ENCODE measurements around the gene LPAR3. TPM values are rescaled to one million over a fixed set of nuclear protein-coding genes. Genes with fewer than 3 reads are reported as not detected.

LPAR3 gene
- total RNA-seq, 4 donors from 2014 or later = 3.5 to 10.9 (median 4.1) TPM; not detected in 1

- in situ Hi-C loops (cut with MboI; ENCODE audit: low pct_ligation_motif_present in 1 of 4, low pct_unique_long_range_greater_than_20kb in 1 of 4, low sequenced_read_pairs in 3 of 4) = no loop called here
- peak; percentile 26 for DNase-seq
Observed at GRCh38 chr1:84888753-84889152, 4.3 kb downstream of the LPAR3 start.

GRCh38 chr1:84887261-84887934 is 5.6 kb downstream of the LPAR3 start:
- no peak overlapping the region for H3K4me3 ChIP-seq
- WGBS, 2 donors (ENCODE audit: low coverage in 1 of 2) = 89% methylated on average over 4 of the region's 4 CpGs
- H3K27ac ChIP-seq = no peak overlapping the region
- intact Hi-C loops (cut with DNase I; ENCODE audit: low total_unique reads) (no loop called here), in situ Hi-C loops (cut with MboI; ENCODE audit: low pct_ligation_motif_present in 1 of 4, low pct_unique_long_range_greater_than_20kb in 1 of 4, low sequenced_read_pairs in 3 of 4) (no loop called here)
- TF ChIP-seq POLR2A (IDR thresholded peaks at IDR 0.05) (no peak), EP300 (IDR thresholded peaks at IDR 0.05; ENCODE audit: low read depth) (no peak), CTCF (IDR thresholded peaks at IDR 0.05) (no peak), POLR2AphosphoS5 (IDR thresholded peaks at IDR 0.05) (no peak)
- DNase-seq = no peak
- peaks cover 10% of the 10 kb centered on the region for H3K27me3 ChIP-seq
- H3K4me1 ChIP-seq = peaks cover 0 to 2% (median under 1%) of the 10 kb centered on the region in 4 donors
- no peaks in the 10 kb centered on the region for H3K36me3 ChIP-seq
- no peaks in the 10 kb centered on the region for H3K9me3 ChIP-seq

More at GRCh38 chr1:84888753-84889152, 4.3 kb downstream of the LPAR3 start:
- peaks cover 0 to 11% (median 10%) of the 10 kb centered on the region in 4 donors for H3K4me1 ChIP-seq
- intact Hi-C loops (cut with DNase I; ENCODE audit: low total_unique reads) = no loop called here
- H3K4me3 ChIP-seq = no peak overlapping the region
- TF ChIP-seq POLR2A (IDR thresholded peaks at IDR 0.05) = no peak
- TF ChIP-seq EP300 (IDR thresholded peaks at IDR 0.05; ENCODE audit: low read depth) = no peak
- TF ChIP-seq CTCF (IDR thresholded peaks at IDR 0.05) = no peak
- no peak for TF ChIP-seq POLR2AphosphoS5 (IDR thresholded peaks at IDR 0.05)
- H3K27me3 ChIP-seq = peaks cover 24% of the 10 kb centered on the region
- H3K36me3 ChIP-seq = no peaks in the 10 kb centered on the region
- H3K9me3 ChIP-seq = no peaks in the 10 kb centered on the region
- no peak overlapping the region for H3K27ac ChIP-seq

- no peak overlapping the region for H3K27ac ChIP-seq
- no peak overlapping the region for H3K4me3 ChIP-seq
- intact Hi-C loops (cut with DNase I; ENCODE audit: low total_unique reads) = no loop called here
- H3K9me3 ChIP-seq = no peaks in the 10 kb centered on the region
- H3K4me1 ChIP-seq = no peaks in the 10 kb centered on the region
- H3K27me3 ChIP-seq = no peaks in the 10 kb centered on the region
- in situ Hi-C loops (cut with MboI; ENCODE audit: low pct_ligation_motif_present in 1 of 4, low pct_unique_long_range_greater_than_20kb in 1 of 4, low sequenced_read_pairs in 3 of 4) = no loop called here
- H3K36me3 ChIP-seq = no peaks in the 10 kb centered on the region
- no peak for TF ChIP-seq EP300 (IDR thresholded peaks at IDR 0.05; ENCODE audit: low read depth)
- TF ChIP-seq POLR2AphosphoS5 (IDR thresholded peaks at IDR 0.05) = no peak
- DNase-seq = no peak
- WGBS, 2 donors (ENCODE audit: low coverage in 1 of 2) = 63 to 80% methylated on average over 1 to 2 of the region's 2 CpGs
Observed at GRCh38 chr1:84885469-84885868, 7.5 kb downstream of the LPAR3 start.

GRCh38 chr1:84884671-84885389 is 8.2 kb downstream of the LPAR3 start:
- no peak for TF ChIP-seq POLR2AphosphoS5 (IDR thresholded peaks at IDR 0.05)
- no peak for TF ChIP-seq POLR2A (IDR thresholded peaks at IDR 0.05)
- TF ChIP-seq CTCF (IDR thresholded peaks at IDR 0.05) = no peak
- TF ChIP-seq EP300 (IDR thresholded peaks at IDR 0.05; ENCODE audit: low read depth) = no peak
- Histone ChIP-seq H3K27me3 (no peaks in the 10 kb centered on the region), H3K27ac (no peak overlapping the region), H3K36me3 (no peaks in the 10 kb centered on the region), H3K9me3 (no peaks in the 10 kb centered on the region), H3K4me1 (no peaks in the 10 kb centered on the region), H3K4me3 (no peak overlapping the region)
- intact Hi-C loops (cut with DNase I; ENCODE audit: low total_unique reads) = no loop called here
- WGBS, 2 donors (ENCODE audit: low coverage in 1 of 2) = 62 to 78% methylated on average over 3 to 7 of the region's 7 CpGs
- in situ Hi-C loops (cut with MboI; ENCODE audit: low pct_ligation_motif_present in 1 of 4, low pct_unique_long_range_greater_than_20kb in 1 of 4, low sequenced_read_pairs in 3 of 4) = no loop called here
- no peak for DNase-seq

All from transverse colon (tissue), 4 donors.